ENCODE results near the gene TREH. TPM values are rescaled to one million over a fixed set of nuclear protein-coding genes. Genes with fewer than 3 reads are reported as not detected.
"Not testable (repeated sequence)": the region's sequence is repeated elsewhere in the genome, so short reads cannot be mapped to it uniquely, and the experiment has no call there.

Gene TREH
- total RNA-seq, 1 donor, result not detected

DNA sequence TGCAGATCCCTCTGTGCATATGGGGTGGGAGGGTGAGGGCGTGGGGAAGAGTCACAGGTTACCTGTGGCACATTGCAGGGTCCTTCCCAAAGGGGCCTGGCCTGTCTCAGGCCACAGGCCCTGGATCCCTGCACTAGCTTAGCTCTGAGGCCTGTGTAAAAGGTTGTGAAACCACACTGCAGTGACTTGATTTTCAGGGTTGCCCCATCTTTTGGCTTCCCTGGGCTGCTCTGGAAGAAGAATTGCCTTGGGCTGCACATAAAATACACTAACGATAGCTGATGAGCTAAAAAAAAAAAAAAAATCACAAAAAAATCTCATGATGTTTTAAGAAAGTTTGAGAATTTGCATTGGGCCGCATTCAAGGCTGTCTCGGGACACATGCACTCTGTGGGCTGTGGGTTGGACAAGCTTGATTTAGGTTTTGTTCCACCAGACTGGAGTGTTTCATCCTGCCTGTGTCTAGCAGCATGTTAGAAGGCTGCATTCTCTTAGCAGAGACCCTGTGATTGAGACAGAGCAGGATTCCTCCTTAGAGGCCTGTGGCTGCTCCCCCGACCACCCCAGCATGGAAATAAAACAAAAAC is 35.9 kb upstream of the TREH start:
- no peak overlapping the region for H3K4me3 ChIP-seq (ENCODE audit: low read depth, low read length)
- DNase-seq (ENCODE audit: low read depth), result peak; percentile 26
- TF ChIP-seq, protein P1, sequence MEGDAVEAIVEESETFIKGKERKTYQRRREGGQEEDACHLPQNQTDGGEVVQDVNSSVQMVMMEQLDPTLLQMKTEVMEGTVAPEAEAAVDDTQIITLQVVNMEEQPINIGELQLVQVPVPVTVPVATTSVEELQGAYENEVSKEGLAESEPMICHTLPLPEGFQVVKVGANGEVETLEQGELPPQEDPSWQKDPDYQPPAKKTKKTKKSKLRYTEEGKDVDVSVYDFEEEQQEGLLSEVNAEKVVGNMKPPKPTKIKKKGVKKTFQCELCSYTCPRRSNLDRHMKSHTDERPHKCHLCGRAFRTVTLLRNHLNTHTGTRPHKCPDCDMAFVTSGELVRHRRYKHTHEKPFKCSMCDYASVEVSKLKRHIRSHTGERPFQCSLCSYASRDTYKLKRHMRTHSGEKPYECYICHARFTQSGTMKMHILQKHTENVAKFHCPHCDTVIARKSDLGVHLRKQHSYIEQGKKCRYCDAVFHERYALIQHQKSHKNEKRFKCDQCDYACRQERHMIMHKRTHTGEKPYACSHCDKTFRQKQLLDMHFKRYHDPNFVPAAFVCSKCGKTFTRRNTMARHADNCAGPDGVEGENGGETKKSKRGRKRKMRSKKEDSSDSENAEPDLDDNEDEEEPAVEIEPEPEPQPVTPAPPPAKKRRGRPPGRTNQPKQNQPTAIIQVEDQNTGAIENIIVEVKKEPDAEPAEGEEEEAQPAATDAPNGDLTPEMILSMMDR (IDR thresholded peaks at IDR 0.05; ENCODE audit: insufficient read depth, low read depth, low read length), result no peak

DNA sequence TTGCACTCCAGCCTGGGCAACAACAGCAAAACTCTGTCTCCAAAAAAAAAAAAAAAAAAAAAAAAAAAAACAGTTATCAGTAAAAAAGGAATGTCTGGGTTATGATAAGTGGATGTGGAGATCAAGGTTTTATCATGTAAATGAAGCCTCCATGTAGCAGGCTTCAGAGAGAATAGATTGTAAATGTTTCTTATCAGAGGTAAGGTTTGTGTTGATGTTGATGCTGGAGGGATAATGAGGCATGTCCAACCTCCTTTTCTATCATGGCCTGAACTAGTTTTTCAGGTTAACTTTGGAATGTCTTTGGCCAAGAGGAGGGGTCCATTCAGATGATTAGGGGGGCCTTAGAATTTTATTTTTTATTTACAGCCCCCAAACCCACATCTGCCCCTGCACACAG is 35.4 kb upstream of the TREH start:
- H3K4me3 ChIP-seq (ENCODE audit: low read depth, low read length), result no peak overlapping the region
- TF ChIP-seq, protein P1 (IDR thresholded peaks at IDR 0.05; ENCODE audit: insufficient read depth, low read depth, low read length), result no peak
- no peak for DNase-seq (ENCODE audit: low read depth)

DNA sequence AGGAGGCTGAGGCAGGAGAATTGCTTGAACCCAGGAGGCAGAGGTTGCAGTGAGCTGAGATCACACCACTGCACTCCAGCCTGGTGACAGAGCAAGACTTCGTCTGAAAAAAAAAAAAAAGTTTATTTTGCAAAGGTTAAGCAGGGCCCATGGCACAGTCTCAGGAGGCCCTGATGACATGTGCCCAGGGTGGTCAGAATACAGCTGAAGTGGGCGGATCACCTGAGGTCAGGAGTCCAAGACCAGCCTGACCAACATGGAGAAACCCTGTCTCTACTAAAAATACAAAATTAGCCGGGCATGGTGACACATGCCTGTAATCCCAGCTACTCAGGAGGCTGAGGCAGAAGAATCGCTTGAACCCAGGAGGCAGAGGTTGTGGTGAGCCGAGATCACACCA is 35.0 kb upstream of the TREH start:
- not testable (repeated sequence) for DNase-seq (ENCODE audit: low read depth); H3K4me3 ChIP-seq (ENCODE audit: low read depth, low read length)

DNA sequence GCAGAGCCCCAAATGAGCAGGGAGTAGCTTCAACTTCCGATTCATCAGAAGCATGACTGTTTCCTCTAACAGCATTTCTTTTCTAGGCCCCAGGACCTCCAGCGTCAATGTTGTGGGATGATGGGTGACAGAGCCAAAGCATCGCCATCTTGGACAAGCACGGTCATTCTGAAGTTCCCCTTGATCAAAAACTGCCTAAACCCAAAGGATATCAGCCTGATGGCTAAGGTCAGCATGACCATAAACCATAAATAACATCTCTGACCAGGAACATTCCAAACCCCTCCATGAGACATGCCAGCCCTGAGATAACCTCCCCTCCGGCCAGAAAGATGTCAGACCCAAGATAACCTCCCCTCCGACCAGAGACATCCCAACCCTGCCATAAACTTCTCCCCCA is 28.8 kb upstream of the TREH start:
- DNase-seq (ENCODE audit: low read depth), result no peak
- TF ChIP-seq, protein P1 (IDR thresholded peaks at IDR 0.05; ENCODE audit: insufficient read depth, low read depth, low read length), result no peak

DNA sequence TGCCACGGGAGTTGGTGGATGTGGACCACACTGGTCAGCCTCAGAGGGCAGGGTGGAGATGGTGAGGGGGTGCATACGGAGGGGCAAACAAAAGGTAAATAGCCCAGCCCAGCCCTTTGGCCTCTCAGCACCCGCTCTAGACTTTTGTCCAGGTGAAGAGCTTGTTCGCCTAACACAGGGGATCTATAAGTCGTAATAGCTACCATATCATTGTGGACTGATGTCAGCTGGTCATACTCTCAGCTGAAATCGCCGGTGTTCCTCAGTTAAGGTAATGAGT is 27.0 kb upstream of the TREH start:
- DNase-seq (ENCODE audit: low read depth), result no peak
- no peak overlapping the region for H3K4me3 ChIP-seq (ENCODE audit: low read depth, low read length)
- TF ChIP-seq, protein P1 (IDR thresholded peaks at IDR 0.05; ENCODE audit: insufficient read depth, low read depth, low read length), result no peak

More for the DNA sequence above, 28.8 kb upstream of the TREH start:
- H3K4me3 ChIP-seq (ENCODE audit: low read depth, low read length), result no peak overlapping the region

DNA sequence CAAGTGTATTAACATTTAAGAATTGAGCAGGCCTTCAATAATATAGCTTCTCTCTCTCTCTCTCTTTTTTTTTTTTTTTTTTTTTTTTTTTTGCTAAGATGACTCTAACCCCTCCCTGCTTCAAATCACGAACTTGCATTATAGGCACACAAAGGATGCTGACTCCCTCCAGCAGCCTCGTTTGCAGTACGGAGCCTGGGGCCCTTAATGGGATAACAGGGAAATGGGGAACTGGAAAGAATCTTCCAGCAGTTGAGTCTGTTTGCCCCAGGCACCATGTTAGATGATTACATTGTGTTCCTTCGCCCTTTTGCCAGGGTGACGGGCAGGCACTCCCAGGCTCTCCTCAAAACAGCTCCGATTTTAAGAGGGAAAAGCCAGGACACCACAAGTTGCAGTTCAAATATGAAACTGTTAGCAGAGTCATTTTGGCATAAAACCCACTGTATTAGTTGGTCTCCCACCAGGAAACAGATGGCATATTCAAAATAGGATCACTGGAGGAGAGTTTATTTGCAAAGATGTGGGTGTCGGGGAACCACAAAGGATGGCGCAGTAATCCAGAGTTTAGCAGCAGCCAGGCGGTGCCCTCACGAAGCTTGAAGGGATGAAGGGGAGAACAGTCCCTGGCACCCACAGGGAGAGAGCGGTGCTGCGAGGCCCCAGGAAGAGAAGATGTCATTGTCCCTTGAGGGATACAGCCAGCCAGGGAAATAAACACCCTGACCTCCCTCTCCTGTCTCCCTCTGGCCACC is 26.5 kb upstream of the TREH start:
- no peak for DNase-seq (ENCODE audit: low read depth)
- no peak overlapping the region for H3K4me3 ChIP-seq (ENCODE audit: low read depth, low read length)
- TF ChIP-seq, protein P1 (IDR thresholded peaks at IDR 0.05; ENCODE audit: insufficient read depth, low read depth, low read length), result no peak

DNA sequence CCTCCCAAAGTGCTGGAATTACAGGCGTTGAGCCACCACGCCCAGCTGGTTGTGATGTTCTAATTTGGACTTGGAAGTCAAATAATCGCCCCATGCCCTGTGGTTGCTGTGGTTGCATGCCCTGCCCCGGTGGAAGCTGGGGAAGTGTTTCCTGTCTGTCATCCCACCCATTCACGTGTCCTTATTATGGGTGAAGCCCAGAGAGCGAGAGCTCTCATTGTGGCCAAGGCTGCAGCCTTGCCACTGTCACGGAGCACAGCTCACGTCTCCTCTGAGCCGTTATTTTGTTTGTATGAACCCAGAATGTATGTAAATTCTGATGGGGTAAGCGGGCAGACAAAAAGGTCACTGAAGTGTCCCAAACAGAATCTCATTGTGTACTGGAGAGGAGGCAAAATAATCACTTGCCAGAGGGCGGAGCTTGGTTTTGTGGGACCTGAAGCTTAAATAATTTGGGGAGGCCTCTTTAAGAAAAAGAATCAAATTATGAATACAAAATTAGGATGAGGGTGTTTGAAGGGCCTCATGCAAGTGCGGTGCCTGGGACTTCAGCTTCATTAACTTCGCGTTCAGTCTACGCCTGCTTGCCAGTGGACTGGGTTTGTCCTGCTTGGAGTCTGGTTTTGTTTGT is 25.8 kb upstream of the TREH start:
- no peak for DNase-seq (ENCODE audit: low read depth)
- H3K4me3 ChIP-seq (ENCODE audit: low read depth, low read length), result no peak overlapping the region
- TF ChIP-seq, protein P1 (IDR thresholded peaks at IDR 0.05; ENCODE audit: insufficient read depth, low read depth, low read length), result no peak

Data from fibroblast of villous mesenchyme (primary cell).